Measurements from ENCODE around the gene CIAO2B. TPM values are rescaled to one million over a fixed set of nuclear protein-coding genes. Genes with fewer than 3 reads are reported as not detected.

CIAO2B gene
- total and polyA plus RNA-seq, 3 donors from 2014 or later, result 113 to 179 (median 145) TPM

DNA sequence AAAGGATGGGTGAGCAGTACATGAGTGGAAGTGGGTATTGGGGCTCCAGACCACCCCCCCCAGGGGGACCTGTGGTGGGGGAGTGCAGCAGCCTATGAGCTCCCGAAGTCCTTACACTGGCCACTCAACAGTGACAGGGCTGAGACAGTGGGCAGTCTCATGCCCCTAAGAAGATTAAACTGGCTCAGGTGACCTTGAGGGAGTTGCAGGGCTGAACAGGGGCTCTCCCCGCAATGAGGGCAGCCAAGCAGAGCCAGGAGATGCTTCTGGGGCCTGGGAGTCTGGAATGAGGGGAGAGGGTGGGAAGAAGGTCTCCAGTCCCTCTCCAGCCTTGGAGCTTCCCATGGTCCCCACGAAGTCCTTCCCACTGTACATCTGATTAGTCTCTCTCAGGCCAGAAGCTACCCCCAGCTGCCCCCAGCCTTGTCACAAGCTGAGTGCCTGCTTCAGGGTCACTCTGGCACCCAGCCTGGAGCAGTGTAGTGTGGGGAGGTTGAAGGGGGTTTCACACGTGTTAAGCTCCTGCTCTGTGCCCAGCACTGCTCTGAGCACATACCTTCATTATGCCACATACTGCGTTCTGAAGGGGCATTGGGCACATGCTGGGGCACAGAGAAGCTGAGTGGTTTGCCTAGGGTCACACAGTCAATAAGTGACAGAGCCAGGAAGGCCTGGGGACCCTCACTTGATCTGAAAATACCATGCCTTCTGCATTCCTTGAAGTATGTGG lies 14.5 kb downstream of the CIAO2B start:
- TF ChIP-seq, protein P1, sequence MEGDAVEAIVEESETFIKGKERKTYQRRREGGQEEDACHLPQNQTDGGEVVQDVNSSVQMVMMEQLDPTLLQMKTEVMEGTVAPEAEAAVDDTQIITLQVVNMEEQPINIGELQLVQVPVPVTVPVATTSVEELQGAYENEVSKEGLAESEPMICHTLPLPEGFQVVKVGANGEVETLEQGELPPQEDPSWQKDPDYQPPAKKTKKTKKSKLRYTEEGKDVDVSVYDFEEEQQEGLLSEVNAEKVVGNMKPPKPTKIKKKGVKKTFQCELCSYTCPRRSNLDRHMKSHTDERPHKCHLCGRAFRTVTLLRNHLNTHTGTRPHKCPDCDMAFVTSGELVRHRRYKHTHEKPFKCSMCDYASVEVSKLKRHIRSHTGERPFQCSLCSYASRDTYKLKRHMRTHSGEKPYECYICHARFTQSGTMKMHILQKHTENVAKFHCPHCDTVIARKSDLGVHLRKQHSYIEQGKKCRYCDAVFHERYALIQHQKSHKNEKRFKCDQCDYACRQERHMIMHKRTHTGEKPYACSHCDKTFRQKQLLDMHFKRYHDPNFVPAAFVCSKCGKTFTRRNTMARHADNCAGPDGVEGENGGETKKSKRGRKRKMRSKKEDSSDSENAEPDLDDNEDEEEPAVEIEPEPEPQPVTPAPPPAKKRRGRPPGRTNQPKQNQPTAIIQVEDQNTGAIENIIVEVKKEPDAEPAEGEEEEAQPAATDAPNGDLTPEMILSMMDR (IDR thresholded peaks at IDR 0.05), result no peak
- no peak for TF ChIP-seq POLR2A (IDR thresholded peaks at IDR 0.05)
- no peaks in the 10 kb centered on the region for H3K36me3 ChIP-seq (ENCODE audit: low read depth, missing control alignments)
- no peaks in the 10 kb centered on the region for H3K9me3 ChIP-seq
- DNase-seq, result no peak
- H3K4me1 ChIP-seq, result peaks cover 27% of the 10 kb centered on the region
- no peaks in the 10 kb centered on the region for H3K27me3 ChIP-seq
- no peak overlapping the region for H3K4me3 ChIP-seq
- intact Hi-C loops (cut with DNase I; ENCODE audit: low total_unique reads), result no loop called here
- WGBS, 2 donors, result 46 to 58% methylated on average over 2 to 5 of the region's 5 CpGs
- H3K27ac ChIP-seq, result no peak overlapping the region

DNA sequence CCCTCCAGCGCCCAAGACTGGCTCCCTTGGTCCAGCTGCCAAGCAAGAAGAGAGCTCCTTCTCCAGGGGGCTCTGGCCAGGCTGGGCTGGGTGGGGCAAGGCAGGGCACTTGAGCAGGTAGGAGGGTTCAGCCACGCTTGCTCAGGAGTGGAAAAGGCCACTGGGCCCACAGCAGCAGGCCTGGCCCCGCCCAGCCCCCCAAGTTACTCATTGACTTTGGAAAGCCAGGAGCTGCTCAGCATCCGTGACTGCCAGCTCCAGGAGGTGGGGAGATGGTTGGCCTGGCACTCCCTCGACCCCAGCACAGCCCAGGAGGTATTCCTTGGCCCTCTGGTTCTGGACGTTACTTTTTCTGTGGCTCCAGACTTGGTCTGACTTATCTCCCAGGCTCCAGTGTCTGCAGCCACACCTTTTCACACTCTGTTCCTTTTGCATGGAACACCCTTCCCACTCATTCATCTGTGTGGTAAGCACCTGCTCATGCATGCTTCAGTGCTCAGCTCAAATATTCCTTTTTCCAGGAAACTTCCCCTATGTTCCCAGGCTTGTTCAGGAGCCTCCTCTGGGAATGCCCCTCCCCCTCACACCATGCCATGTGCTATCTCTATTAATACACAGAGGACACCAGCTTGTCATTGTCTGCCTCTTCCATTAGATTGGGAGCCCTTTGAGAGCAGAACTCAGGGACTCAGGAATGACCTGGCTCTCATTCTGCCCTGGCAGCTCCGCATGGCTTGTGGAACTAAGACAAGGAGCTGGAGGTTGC lies 15.2 kb downstream of the CIAO2B start, which contains the start of gene CDH16:
Gene CDH16, minus strand, starts transcription at position 83 of the 766 bp plus-strand sequence. CDS start 820 bp downstream, outside the sequence.
- Histone ChIP-seq H3K4me1 (peaks cover 27% of the 10 kb centered on the region), H3K27me3 (no peaks in the 10 kb centered on the region), H3K27ac (no peak within 1 kb of the TSS), H3K4me3 (no peak within 1 kb of the TSS), H3K36me3 (ENCODE audit: low read depth, missing control alignments) (no peaks in the 10 kb centered on the region), H3K9me3 (no peaks in the 10 kb centered on the region)
- 77 to 78% methylated on average over 5 to 7 of the region's 7 CpGs for WGBS, 2 donors
- intact Hi-C loops (cut with DNase I; ENCODE audit: low total_unique reads), result no loop called here
- TF ChIP-seq, protein P1 (IDR thresholded peaks at IDR 0.05), result no peak
- TF ChIP-seq POLR2A (IDR thresholded peaks at IDR 0.05), result no peak
- DNase-seq, result no peak

DNA sequence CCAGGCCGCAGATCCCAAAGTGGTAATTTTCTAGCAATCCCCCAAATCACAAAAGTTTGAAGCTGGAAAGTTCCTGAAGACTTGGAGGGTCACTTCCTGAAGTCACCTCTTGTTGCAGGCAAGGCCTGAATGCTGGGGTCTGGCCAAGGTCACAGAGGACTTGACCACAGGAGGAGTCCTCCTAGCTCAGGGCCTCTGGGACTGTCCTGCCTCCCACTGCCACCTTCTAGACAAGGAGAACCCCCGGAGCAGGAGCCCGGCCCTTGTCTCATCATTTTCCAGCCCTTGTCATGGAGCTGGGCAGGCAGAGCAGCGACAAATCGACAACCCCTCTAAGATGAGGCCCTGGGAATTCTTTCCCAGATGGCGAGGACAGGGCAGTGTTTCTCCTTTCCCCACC lies 15.8 kb downstream of the CIAO2B start:
- no peak for TF ChIP-seq POLR2A (IDR thresholded peaks at IDR 0.05)
- TF ChIP-seq, protein P1 (IDR thresholded peaks at IDR 0.05), result no peak
- intact Hi-C loops (cut with DNase I; ENCODE audit: low total_unique reads), result no loop called here
- H3K9me3 ChIP-seq, result no peaks in the 10 kb centered on the region
- peaks cover 24% of the 10 kb centered on the region for H3K4me1 ChIP-seq
- H3K27ac ChIP-seq, result no peak overlapping the region
- DNase-seq, result no peak
- H3K4me3 ChIP-seq, result no peak overlapping the region
- no peaks in the 10 kb centered on the region for H3K27me3 ChIP-seq
- WGBS, 2 donors, result 87 to 92% methylated on average over 4 to 6 of the region's 6 CpGs
- no peaks in the 10 kb centered on the region for H3K36me3 ChIP-seq (ENCODE audit: low read depth, missing control alignments)

DNA sequence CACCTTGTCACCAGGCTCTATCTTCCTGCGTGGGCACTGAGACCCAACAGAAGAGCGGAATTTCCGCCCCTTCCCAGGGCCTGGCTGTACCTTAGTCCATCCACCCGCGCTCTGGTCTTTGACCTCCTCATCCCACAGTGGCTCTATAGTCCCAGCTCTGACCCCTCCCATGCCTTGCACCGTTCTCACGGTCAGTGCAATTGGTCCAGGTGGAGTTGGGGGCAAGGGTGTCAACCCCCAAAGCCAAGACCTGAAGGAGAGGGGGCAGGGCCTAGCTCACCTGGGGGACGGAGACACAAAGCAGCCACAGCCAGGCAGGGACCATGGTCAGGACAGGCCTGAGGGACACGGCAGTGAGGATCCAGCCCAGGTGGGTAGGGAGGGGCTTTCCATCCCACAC lies 16.5 kb downstream of the CIAO2B start:
- H3K27ac ChIP-seq, result no peak overlapping the region
- H3K36me3 ChIP-seq (ENCODE audit: low read depth, missing control alignments), result no peaks in the 10 kb centered on the region
- no peak for TF ChIP-seq POLR2A (IDR thresholded peaks at IDR 0.05)
- TF ChIP-seq, protein P1 (IDR thresholded peaks at IDR 0.05), result no peak
- H3K4me1 ChIP-seq, result peaks cover 18% of the 10 kb centered on the region
- no peak overlapping the region for H3K4me3 ChIP-seq
- DNase-seq, result no peak
- H3K27me3 ChIP-seq, result no peaks in the 10 kb centered on the region
- intact Hi-C loops (cut with DNase I; ENCODE audit: low total_unique reads), result no loop called here
- WGBS, 2 donors, result 82 to 90% methylated on average over 7 to 9 of the region's 9 CpGs
- H3K9me3 ChIP-seq, result no peaks in the 10 kb centered on the region

All from testis (tissue), 3 donors.